ENCODE data around the gene TMEM200B.

Gene TMEM200B

GRCh38 chr1:29171089-29171488 is 47.4 kb upstream of the TMEM200B start:
- DNase-seq = no peak
- H3K27ac ChIP-seq (ENCODE audit: low read length) = no peak overlapping the region
- peaks cover 69% of the 10 kb centered on the region for H4K20me1 ChIP-seq (ENCODE audit: insufficient read depth, low read length)
- H2AFZ ChIP-seq (ENCODE audit: low read length) = no peak overlapping the region
- H3K4me2 ChIP-seq (ENCODE audit: low read depth, low read length) = no peak overlapping the region
- H3K4me3 ChIP-seq (ENCODE audit: low read length) = no peak overlapping the region
- H3K9ac ChIP-seq (ENCODE audit: low read length) = no peak overlapping the region
- no peaks in the 10 kb centered on the region; the same call in 1 of the 2 replicates for H3K4me1 ChIP-seq (ENCODE audit: low read length)
- H3K36me3 ChIP-seq (replicated peaks; ENCODE audit: insufficient read depth, low read length) = peaks cover 8% of the 10 kb centered on the region; the same call in 1 of the 2 replicates
- H3K79me2 ChIP-seq (ENCODE audit: low read length) = peaks cover 99% of the 10 kb centered on the region
- H3K27me3 ChIP-seq (replicated peaks; ENCODE audit: insufficient read depth, low read length) = no peaks in the 10 kb centered on the region
- H3K9me3 ChIP-seq (replicated peaks; ENCODE audit: insufficient read depth, low read length) = no peaks in the 10 kb centered on the region
- TF ChIP-seq CTCF (IDR thresholded peaks at IDR 0.05; ENCODE audit: low read length) (no peak), EZH2 (optimal IDR thresholded peaks at IDR 0.05; ENCODE audit: low read depth, low read length) (no peak), EZH2phosphoT487 (IDR thresholded peaks at IDR 0.05; ENCODE audit: low read length) (no peak)
- no peaks in the 10 kb centered on the region for H3K9me2 ChIP-seq (replicated peaks; ENCODE audit: insufficient read depth, low read length)
- 0 out of 2 replicates have a peak, but pooled peaks cover 7% of the 10 kb centered on the region for H3F3A ChIP-seq (ENCODE audit: insufficient read depth, low read length)

- 0 out of 2 replicates have a peak, but pooled peaks cover 7% of the 10 kb centered on the region for H3F3A ChIP-seq (ENCODE audit: insufficient read depth, low read length)
- H4K20me1 ChIP-seq (ENCODE audit: insufficient read depth, low read length) = peaks cover 76% of the 10 kb centered on the region
- no peaks in the 10 kb centered on the region for H3K27me3 ChIP-seq (replicated peaks; ENCODE audit: insufficient read depth, low read length)
- H3K9ac ChIP-seq (ENCODE audit: low read length) = no peak overlapping the region
- DNase-seq = no peak
- no peaks in the 10 kb centered on the region for H3K9me3 ChIP-seq (replicated peaks; ENCODE audit: insufficient read depth, low read length)
- H3K4me3 ChIP-seq (ENCODE audit: low read length) = no peak overlapping the region
- no peak overlapping the region for H3K27ac ChIP-seq (ENCODE audit: low read length)
- H3K36me3 ChIP-seq (replicated peaks; ENCODE audit: insufficient read depth, low read length) = peaks cover 10% of the 10 kb centered on the region; the same call in 1 of the 2 replicates
- peaks cover 100% of the 10 kb centered on the region for H3K79me2 ChIP-seq (ENCODE audit: low read length)
- H3K4me2 ChIP-seq (ENCODE audit: low read depth, low read length) = no peak overlapping the region
- no peaks in the 10 kb centered on the region for H3K9me2 ChIP-seq (replicated peaks; ENCODE audit: insufficient read depth, low read length)
- no peaks in the 10 kb centered on the region; the same call in 1 of the 2 replicates for H3K4me1 ChIP-seq (ENCODE audit: low read length)
- no peak for TF ChIP-seq EZH2phosphoT487 (IDR thresholded peaks at IDR 0.05; ENCODE audit: low read length)
- TF ChIP-seq EZH2 (optimal IDR thresholded peaks at IDR 0.05; ENCODE audit: low read depth, low read length) = no peak
- TF ChIP-seq CTCF (IDR thresholded peaks at IDR 0.05; ENCODE audit: low read length) = no peak
- no peak overlapping the region for H2AFZ ChIP-seq (ENCODE audit: low read length)
These were observed 46.3 kb upstream of the TMEM200B start for GRCh38 chr1:29169976-29170375.

- peaks cover 84% of the 10 kb centered on the region for H4K20me1 ChIP-seq (ENCODE audit: insufficient read depth, low read length)
- peaks cover 10% of the 10 kb centered on the region; the same call in 1 of the 2 replicates for H3K36me3 ChIP-seq (replicated peaks; ENCODE audit: insufficient read depth, low read length)
- no peak for DNase-seq
- H3K4me2 ChIP-seq (ENCODE audit: low read depth, low read length) = no peak overlapping the region
- H3K9me2 ChIP-seq (replicated peaks; ENCODE audit: insufficient read depth, low read length) = no peaks in the 10 kb centered on the region
- H3K9me3 ChIP-seq (replicated peaks; ENCODE audit: insufficient read depth, low read length) = no peaks in the 10 kb centered on the region
- H3K27me3 ChIP-seq (replicated peaks; ENCODE audit: insufficient read depth, low read length) = no peaks in the 10 kb centered on the region
- H3K4me3 ChIP-seq (ENCODE audit: low read length) = no peak overlapping the region
- TF ChIP-seq EZH2 (optimal IDR thresholded peaks at IDR 0.05; ENCODE audit: low read depth, low read length) (no peak), CTCF (IDR thresholded peaks at IDR 0.05; ENCODE audit: low read length) (no peak), EZH2phosphoT487 (IDR thresholded peaks at IDR 0.05; ENCODE audit: low read length) (no peak)
- no peaks in the 10 kb centered on the region; the same call in 1 of the 2 replicates for H3K4me1 ChIP-seq (ENCODE audit: low read length)
- H3K27ac ChIP-seq (ENCODE audit: low read length) = no peak overlapping the region
- H3K9ac ChIP-seq (ENCODE audit: low read length) = no peak overlapping the region
- H3F3A ChIP-seq (ENCODE audit: insufficient read depth, low read length) = 0 out of 2 replicates have a peak, but pooled peaks cover 7% of the 10 kb centered on the region
- peaks cover 100% of the 10 kb centered on the region for H3K79me2 ChIP-seq (ENCODE audit: low read length)
- H2AFZ ChIP-seq (ENCODE audit: low read length) = no peak overlapping the region
These were observed 44.2 kb upstream of the TMEM200B start for GRCh38 chr1:29167904-29168303.
